SK-N-SH (cell line): ENCODE measurements around the gene NTSR1. TPM values are rescaled to one million over a fixed set of nuclear protein-coding genes. Genes with fewer than 3 reads are reported as not detected.

Experiments
- CTCF ChIA-PET: fragments of 300-600, 350-600 bp; formaldehyde crosslinking; extraction: SDS; loops from one replicate; lab custom pipeline; 2021; lab: Yijun Ruan, JAX
- POLR2A ChIA-PET: fragments of 350-600 bp; sonication (Branson Sonifier 250); formaldehyde crosslinking; extraction: SDS; loops from one replicate; lab custom pipeline; 2020; ENCODE audit warnings: antibody characterized with exemption, inconsistent platforms; lab: Yijun Ruan, JAX
- DNase-seq: peaks from one replicate; pipeline ENCODE4 v3.0.0; 2012
- H2AFZ ChIP-seq: fragments of 200-600 bp; sonication (generic); 2 replicates; pipeline ENCODE4 v1.8.1; 2016; ENCODE audit warnings: antibody characterized with exemption, mild to moderate bottlenecking, low read depth
- H3F3A ChIP-seq: fragments of 200-600 bp; sonication (generic); replicated peaks from 2 replicates; pipeline ENCODE3; 2016; ENCODE audit warnings: antibody characterized with exemption, mild to moderate bottlenecking; ENCODE audit not compliant: insufficient read depth
- H3K27ac ChIP-seq, 2 experiments: fragments of 200-500 bp in 1 of 2; fragments of 200-600 bp in 1 of 2; sonication (Bioruptor generic) in 1 of 2; sonication (generic), shearing (Covaris generic) in 1 of 2; 2 replicates each; pipeline versions ENCODE4 v1.5.1 to v1.6.1; 2014 to 2016; ENCODE audit warnings: low read depth in 2 of 2, inconsistent platforms in 1 of 2, low read length in 1 of 2, mild to moderate bottlenecking in 1 of 2, mixed read lengths in 1 of 2
- H3K27me3 ChIP-seq: fragments of 200-600 bp; sonication (generic), shearing (Covaris generic); 2 replicates; pipeline ENCODE4 v1.6.1; 2016; ENCODE audit warnings: mixed run types; ENCODE audit not compliant: insufficient read depth
- H3K36me3 ChIP-seq, 2 experiments: fragments of 200-500 bp in 1 of 2; fragments of 200-600 bp in 1 of 2; sonication (Bioruptor generic) in 1 of 2; sonication (generic) in 1 of 2; replicated peaks in 1 of 2; 2 replicates each; pipeline versions ENCODE3 to v1.5.1; 2014 to 2016; ENCODE audit warnings: low read length in 1 of 2, mild to moderate bottlenecking in 1 of 2; ENCODE audit not compliant: insufficient read depth in 2 of 2, control insufficient read depth in 1 of 2
- H3K4me1 ChIP-seq, 2 experiments: fragments of 200-500 bp in 1 of 2; fragments of 200-600 bp in 1 of 2; sonication (Bioruptor generic) in 1 of 2; sonication (generic), shearing (Covaris generic) in 1 of 2; 2 replicates each; pipeline versions ENCODE4 v1.5.1 to v1.6.1; 2014 to 2016; ENCODE audit warnings: low read depth in 1 of 2, low read length in 1 of 2, mixed run types in 1 of 2; ENCODE audit not compliant: insufficient read depth in 2 of 2, control insufficient read depth in 1 of 2
- H3K4me2 ChIP-seq: fragments of 200-600 bp; sonication (generic), shearing (Covaris generic); 2 replicates; pipeline ENCODE4 v1.6.1; 2017; ENCODE audit warnings: mixed run types
- H3K4me3 ChIP-seq, 2 experiments: fragments of 200-500 bp in 1 of 2; fragments of 200-600 bp in 1 of 2; sonication (Bioruptor generic) in 1 of 2; sonication (generic), shearing (Covaris generic) in 1 of 2; 2 replicates each; pipeline versions ENCODE4 v1.5.1 to v1.8.1; 2014 to 2016; ENCODE audit warnings: low read depth in 2 of 2, inconsistent platforms in 1 of 2, low read length in 1 of 2, mild to moderate bottlenecking in 1 of 2, mixed read lengths in 1 of 2, moderate library complexity in 1 of 2
- H3K79me2 ChIP-seq: fragments of 200-600 bp; sonication (generic); 2 replicates; pipeline ENCODE4 v1.8.1; 2017; ENCODE audit warnings: mild to moderate bottlenecking; ENCODE audit not compliant: insufficient read depth
- H3K9ac ChIP-seq: fragments of 200-600 bp; sonication (generic); 2 replicates; pipeline ENCODE4 v1.6.1; 2017; ENCODE audit warnings: mixed run types
- H3K9me2 ChIP-seq: fragments of 200-600 bp; sonication (generic); 2 replicates; pipeline ENCODE4 v1.6.1; 2017; ENCODE audit warnings: mixed run types
- H3K9me3 ChIP-seq: fragments of 200-600 bp; sonication (generic); 2 replicates; pipeline ENCODE4 v1.6.1; 2017; ENCODE audit warnings: mixed run types, mild to moderate bottlenecking, moderate library complexity
- H4K20me1 ChIP-seq: fragments of 200-600 bp; sonication (generic); 2 replicates; pipeline ENCODE4 v1.6.1; 2017; ENCODE audit warnings: mild to moderate bottlenecking, mixed run types; ENCODE audit not compliant: insufficient read depth
- CHD2 ChIP-seq: fragments of 150-350 bp; IDR thresholded peaks from 2 replicates; pipeline ENCODE4 v1.6.1; 2018; ENCODE audit warnings: low read length; ENCODE audit not compliant: partially characterized antibody
- ELF1 ChIP-seq: IDR thresholded peaks from 2 replicates; pipeline ENCODE4 v1.4.0; 2012
- FOSL2 ChIP-seq: IDR thresholded peaks from 2 replicates; pipeline ENCODE4 v1.4.0; 2012; ENCODE audit warnings: low read depth, mild to moderate bottlenecking, moderate library complexity, borderline replicate concordance
- FOXM1 ChIP-seq: IDR thresholded peaks from 2 replicates; pipeline ENCODE4 v1.4.0; 2012; ENCODE audit warnings: low read depth, mild to moderate bottlenecking
- GABPA ChIP-seq: IDR thresholded peaks from 2 replicates; pipeline ENCODE4 v1.4.0; 2012; ENCODE audit warnings: low read depth, mild to moderate bottlenecking
- GATA2 ChIP-seq: sonication (generic); formaldehyde crosslinking; IDR thresholded peaks from 2 replicates; pipeline ENCODE4 v1.5.0; 2020; ENCODE audit warnings: mild to moderate bottlenecking, missing genetic modification reagents
- MEF2A ChIP-seq: IDR thresholded peaks from 2 replicates; pipeline ENCODE4 v1.4.0; 2012; ENCODE audit warnings: low read depth, borderline replicate concordance
- NFIC ChIP-seq: IDR thresholded peaks from 2 replicates; pipeline ENCODE4 v1.4.0; 2012; ENCODE audit warnings: borderline replicate concordance
- NRF1 ChIP-seq: IDR thresholded peaks from 2 replicates; pipeline ENCODE4 v1.6.1; 2012; ENCODE audit warnings: low read depth, mild to moderate bottlenecking, low read length
- PBX3 ChIP-seq: IDR thresholded peaks from 2 replicates; pipeline ENCODE4; 2012
- POLR2AphosphoS5 ChIP-seq: IDR thresholded peaks from 2 replicates; pipeline ENCODE4 v1.6.1; 2012; ENCODE audit warnings: low read depth, low read length
- RAD21 ChIP-seq: IDR thresholded peaks from 2 replicates; pipeline ENCODE4 v1.6.1; 2012; ENCODE audit warnings: mild to moderate bottlenecking, low read length
- RCOR1 ChIP-seq: fragments of 150-350 bp; IDR thresholded peaks from 2 replicates; pipeline ENCODE4 v1.6.1; 2017; ENCODE audit warnings: antibody characterized with exemption, low read length
- REST ChIP-seq: IDR thresholded peaks from 2 replicates; pipeline ENCODE4 v1.6.1; 2012; ENCODE audit warnings: mild to moderate bottlenecking, low read depth, low read length, moderate library complexity
- SIN3A ChIP-seq: IDR thresholded peaks from 2 replicates; pipeline ENCODE4 v1.6.1; 2012; ENCODE audit warnings: low read depth, mild to moderate bottlenecking, low read length, moderate library complexity, borderline replicate concordance
- TAF1 ChIP-seq: IDR thresholded peaks from 2 replicates; pipeline ENCODE4 v1.6.1; 2012; ENCODE audit warnings: low read depth, mild to moderate bottlenecking, low read length, moderate library complexity, borderline replicate concordance
- TCF12 ChIP-seq: IDR thresholded peaks from 2 replicates; pipeline ENCODE4 v1.4.0; 2012
- USF2 ChIP-seq: fragments of 150-350 bp; IDR thresholded peaks from 2 replicates; pipeline ENCODE4 v1.6.1; 2017; ENCODE audit warnings: antibody characterized with exemption, low read length, low read depth, borderline replicate concordance
- ZBTB33 ChIP-seq: IDR thresholded peaks from 2 replicates; pipeline ENCODE4 v1.4.0; 2012; ENCODE audit warnings: low read depth, borderline replicate concordance
- WGBS: methylation state at CpG from one replicate; pipeline ENCODE4 v1.1.6; 2017; ENCODE audit warnings: low lambda C conversion rate; 5-methylcytosine and 5-hydroxymethylcytosine counted together
- polyA plus RNA-seq, 3 experiments: library from polyadenylated mRNA; depleted of rRNA; stranded (reverse); fragments of >200 nt; gene quantifications; 2 replicates each; pipeline ENCODE4 v1.2.3, GENCODE V29; 2012
- TF ChIP-seq, protein P1 (sequence below): IDR thresholded peaks from 2 replicates; pipeline ENCODE4 v1.4.0; 2012; ENCODE audit warnings: low read depth, borderline replicate concordance
- TF ChIP-seq, protein P2 (sequence below): fragments of 150-350 bp; IDR thresholded peaks from 2 replicates; pipeline ENCODE4 v1.6.1; 2016; ENCODE audit warnings: mild to moderate bottlenecking, low read depth, low read length

NTSR1 gene
- polyA plus RNA-seq, 1 of the 3 experiments (the other 2 are of a cell fraction): 8.2 TPM

DNA sequence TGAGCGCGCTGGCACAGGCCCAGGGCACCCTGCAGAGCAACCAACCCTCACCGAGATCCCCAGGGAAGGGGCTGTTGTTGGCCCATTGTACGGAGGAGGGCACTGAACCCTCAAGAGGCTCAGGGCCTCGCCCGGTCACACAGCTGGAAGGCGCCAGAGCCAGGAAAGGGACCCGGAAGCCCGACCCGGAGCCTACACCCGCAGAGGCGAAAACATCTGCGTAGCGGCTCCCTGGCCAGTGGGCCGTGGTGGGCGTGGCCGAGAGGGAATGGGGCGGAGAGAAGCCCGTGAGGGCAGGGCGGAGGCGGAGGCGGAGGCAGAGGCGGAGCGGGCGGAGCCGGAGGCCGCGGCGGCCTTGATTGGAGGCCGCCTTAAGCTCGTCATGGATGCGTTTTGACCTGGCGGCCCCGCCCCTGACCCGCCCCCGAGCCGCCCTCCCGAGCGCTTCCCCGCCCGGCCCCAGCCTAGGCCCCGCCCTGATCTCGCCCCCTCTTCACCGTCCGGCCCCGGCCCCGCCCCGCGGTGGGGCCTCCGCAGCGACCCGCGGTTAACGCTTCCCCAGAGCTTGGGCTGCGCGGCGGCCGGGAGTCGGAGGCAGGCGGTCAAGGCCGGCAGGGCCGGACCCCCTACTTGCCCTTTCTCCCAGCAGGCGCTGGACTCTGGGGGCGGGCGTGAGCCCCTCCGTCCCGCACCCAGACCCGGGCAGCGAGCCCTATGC lies 85.5 kb downstream of the NTSR1 start:
- ChIA-PET CTCF (interaction anchor here (1.2 to 9.4 kb wide), 4 partner anchors 14 to 294 kb away, joined by 4 to 162 read pairs (median 10); no protein-coding TSS in a partner anchor), POLR2A (interaction anchor here (0.8 to 1.3 kb wide), 5 partner anchors 9 to 152 kb away, joined by 3 to 5 read pairs (median 3); partner anchors contain the start of gene SLCO4A1)
- no peaks in the 10 kb centered on the region for H3K9me3 ChIP-seq
- WGBS: 3% methylated on average over 7 of the region's 69 CpGs
- DNase-seq: peak; percentile 95
- H3K9me2 ChIP-seq: no peaks in the 10 kb centered on the region
- peaks cover 22% of the 10 kb centered on the region in 2 experiments; a peak in 3 of 4 replicates for H3K4me1 ChIP-seq
- TF ChIP-seq USF2 (no peak), RAD21 (no peak), ZBTB33 (no peak), FOSL2 (no peak), FOXM1 (no peak), TAF1 (0 out of 2 replicates have a peak, but pooled peaks have one; percentile 46), NRF1 (no peak), RCOR1 (peak; percentile 23; the same call in 1 of the 2 replicates), SIN3A (no peak), TCF12 (no peak), MEF2A (no peak), GATA2 (no peak), GABPA (no peak), CHD2 (peak; percentile 3), NFIC (peak; percentile 43; the same call in 1 of the 2 replicates), REST (no peak), POLR2AphosphoS5 (peak; percentile 74), ELF1 (peak; percentile 42; the same call in 1 of the 2 replicates), PBX3 (peak; percentile 57)
- TF ChIP-seq, protein P1, sequence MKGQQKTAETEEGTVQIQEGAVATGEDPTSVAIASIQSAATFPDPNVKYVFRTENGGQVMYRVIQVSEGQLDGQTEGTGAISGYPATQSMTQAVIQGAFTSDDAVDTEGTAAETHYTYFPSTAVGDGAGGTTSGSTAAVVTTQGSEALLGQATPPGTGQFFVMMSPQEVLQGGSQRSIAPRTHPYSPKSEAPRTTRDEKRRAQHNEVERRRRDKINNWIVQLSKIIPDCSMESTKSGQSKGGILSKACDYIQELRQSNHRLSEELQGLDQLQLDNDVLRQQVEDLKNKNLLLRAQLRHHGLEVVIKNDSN: no peak
- TF ChIP-seq, protein P2, sequence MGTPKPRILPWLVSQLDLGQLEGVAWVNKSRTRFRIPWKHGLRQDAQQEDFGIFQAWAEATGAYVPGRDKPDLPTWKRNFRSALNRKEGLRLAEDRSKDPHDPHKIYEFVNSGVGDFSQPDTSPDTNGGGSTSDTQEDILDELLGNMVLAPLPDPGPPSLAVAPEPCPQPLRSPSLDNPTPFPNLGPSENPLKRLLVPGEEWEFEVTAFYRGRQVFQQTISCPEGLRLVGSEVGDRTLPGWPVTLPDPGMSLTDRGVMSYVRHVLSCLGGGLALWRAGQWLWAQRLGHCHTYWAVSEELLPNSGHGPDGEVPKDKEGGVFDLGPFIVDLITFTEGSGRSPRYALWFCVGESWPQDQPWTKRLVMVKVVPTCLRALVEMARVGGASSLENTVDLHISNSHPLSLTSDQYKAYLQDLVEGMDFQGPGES: no peak
- 0 out of 2 replicates have a peak, but pooled peaks cover 8% of the 10 kb centered on the region for H4K20me1 ChIP-seq
- peaks cover 4 to 13% of the 10 kb centered on the region in 2 experiments for H3K36me3 ChIP-seq
- peak overlapping the region; percentile 92 for H3K4me2 ChIP-seq
- no peaks in the 10 kb centered on the region for H3K27me3 ChIP-seq
- peaks cover 17% of the 10 kb centered on the region for H3K79me2 ChIP-seq
- peak overlapping the region; percentile 63 for H3K9ac ChIP-seq
- H2AFZ ChIP-seq: peak overlapping the region; percentile 94
- H3F3A ChIP-seq: peaks cover 30% of the 10 kb centered on the region
- peak overlapping the region; percentile 64 to 74 for H3K4me3 ChIP-seq
- H3K27ac ChIP-seq: peak overlapping the region; percentile 71 to 88
